SK-N-SH (cell line): ENCODE data around the gene ZNF236. TPM values are rescaled to one million over a fixed set of nuclear protein-coding genes. Genes with fewer than 3 reads are reported as not detected.
"Not testable (repeated sequence)": the region's sequence is repeated elsewhere in the genome, so short reads cannot be mapped to it uniquely, and the experiment has no call there.

Experiments
- CTCF ChIA-PET: fragments of 300-600, 350-600 bp; formaldehyde crosslinking; extraction: SDS; loops from one replicate; lab custom pipeline; 2021; lab: Yijun Ruan, JAX
- POLR2A ChIA-PET: fragments of 350-600 bp; sonication (Branson Sonifier 250); formaldehyde crosslinking; extraction: SDS; loops from one replicate; lab custom pipeline; 2020; ENCODE audit warnings: antibody characterized with exemption, inconsistent platforms; lab: Yijun Ruan, JAX
- DNase-seq: peaks from one replicate; pipeline ENCODE4 v3.0.0; 2012
- H2AFZ ChIP-seq: fragments of 200-600 bp; sonication (generic); 2 replicates; pipeline ENCODE4 v1.8.1; 2016; ENCODE audit warnings: antibody characterized with exemption, mild to moderate bottlenecking, low read depth
- H3F3A ChIP-seq: fragments of 200-600 bp; sonication (generic); replicated peaks from 2 replicates; pipeline ENCODE3; 2016; ENCODE audit warnings: antibody characterized with exemption, mild to moderate bottlenecking; ENCODE audit not compliant: insufficient read depth
- H3K27ac ChIP-seq, 2 experiments: fragments of 200-500 bp in 1 of 2; fragments of 200-600 bp in 1 of 2; sonication (Bioruptor generic) in 1 of 2; sonication (generic), shearing (Covaris generic) in 1 of 2; 2 replicates each; pipeline versions ENCODE4 v1.5.1 to v1.6.1; 2014 to 2016; ENCODE audit warnings: low read depth in 2 of 2, inconsistent platforms in 1 of 2, low read length in 1 of 2, mild to moderate bottlenecking in 1 of 2, mixed read lengths in 1 of 2
- H3K27me3 ChIP-seq: fragments of 200-600 bp; sonication (generic), shearing (Covaris generic); 2 replicates; pipeline ENCODE4 v1.6.1; 2016; ENCODE audit warnings: mixed run types; ENCODE audit not compliant: insufficient read depth
- H3K36me3 ChIP-seq, 2 experiments: fragments of 200-500 bp in 1 of 2; fragments of 200-600 bp in 1 of 2; sonication (Bioruptor generic) in 1 of 2; sonication (generic) in 1 of 2; replicated peaks in 1 of 2; 2 replicates each; pipeline versions ENCODE3 to v1.5.1; 2014 to 2016; ENCODE audit warnings: low read length in 1 of 2, mild to moderate bottlenecking in 1 of 2; ENCODE audit not compliant: insufficient read depth in 2 of 2, control insufficient read depth in 1 of 2
- H3K4me1 ChIP-seq, 2 experiments: fragments of 200-500 bp in 1 of 2; fragments of 200-600 bp in 1 of 2; sonication (Bioruptor generic) in 1 of 2; sonication (generic), shearing (Covaris generic) in 1 of 2; 2 replicates each; pipeline versions ENCODE4 v1.5.1 to v1.6.1; 2014 to 2016; ENCODE audit warnings: low read depth in 1 of 2, low read length in 1 of 2, mixed run types in 1 of 2; ENCODE audit not compliant: insufficient read depth in 2 of 2, control insufficient read depth in 1 of 2
- H3K4me2 ChIP-seq: fragments of 200-600 bp; sonication (generic), shearing (Covaris generic); 2 replicates; pipeline ENCODE4 v1.6.1; 2017; ENCODE audit warnings: mixed run types
- H3K4me3 ChIP-seq, 2 experiments: fragments of 200-500 bp in 1 of 2; fragments of 200-600 bp in 1 of 2; sonication (Bioruptor generic) in 1 of 2; sonication (generic), shearing (Covaris generic) in 1 of 2; 2 replicates each; pipeline versions ENCODE4 v1.5.1 to v1.8.1; 2014 to 2016; ENCODE audit warnings: low read depth in 2 of 2, inconsistent platforms in 1 of 2, low read length in 1 of 2, mild to moderate bottlenecking in 1 of 2, mixed read lengths in 1 of 2, moderate library complexity in 1 of 2
- H3K79me2 ChIP-seq: fragments of 200-600 bp; sonication (generic); 2 replicates; pipeline ENCODE4 v1.8.1; 2017; ENCODE audit warnings: mild to moderate bottlenecking; ENCODE audit not compliant: insufficient read depth
- H3K9ac ChIP-seq: fragments of 200-600 bp; sonication (generic); 2 replicates; pipeline ENCODE4 v1.6.1; 2017; ENCODE audit warnings: mixed run types
- H3K9me2 ChIP-seq: fragments of 200-600 bp; sonication (generic); 2 replicates; pipeline ENCODE4 v1.6.1; 2017; ENCODE audit warnings: mixed run types
- H3K9me3 ChIP-seq: fragments of 200-600 bp; sonication (generic); 2 replicates; pipeline ENCODE4 v1.6.1; 2017; ENCODE audit warnings: mixed run types, mild to moderate bottlenecking, moderate library complexity
- H4K20me1 ChIP-seq: fragments of 200-600 bp; sonication (generic); 2 replicates; pipeline ENCODE4 v1.6.1; 2017; ENCODE audit warnings: mild to moderate bottlenecking, mixed run types; ENCODE audit not compliant: insufficient read depth
- ELF1 ChIP-seq: IDR thresholded peaks from 2 replicates; pipeline ENCODE4 v1.4.0; 2012
- EZH2phosphoT487 ChIP-seq: fragments of 200-600 bp; sonication (generic); IDR thresholded peaks from 2 replicates; pipeline ENCODE4 v1.6.1; 2017; ENCODE audit warnings: low read depth, mixed run types, mild to moderate bottlenecking, antibody characterized with exemption, moderate library complexity, borderline replicate concordance
- MXI1 ChIP-seq: IDR thresholded peaks from 2 replicates; pipeline ENCODE4 v1.6.1; 2012; ENCODE audit warnings: mild to moderate bottlenecking, low read depth, low read length, improper control_type of control experiment
- NFIC ChIP-seq: IDR thresholded peaks from 2 replicates; pipeline ENCODE4 v1.4.0; 2012; ENCODE audit warnings: borderline replicate concordance
- POLR2AphosphoS5 ChIP-seq: IDR thresholded peaks from 2 replicates; pipeline ENCODE4 v1.6.1; 2012; ENCODE audit warnings: low read depth, low read length
- RAD21 ChIP-seq: IDR thresholded peaks from 2 replicates; pipeline ENCODE4 v1.6.1; 2012; ENCODE audit warnings: mild to moderate bottlenecking, low read length
- RCOR1 ChIP-seq: fragments of 150-350 bp; IDR thresholded peaks from 2 replicates; pipeline ENCODE4 v1.6.1; 2017; ENCODE audit warnings: antibody characterized with exemption, low read length
- RXRA ChIP-seq: IDR thresholded peaks from 2 replicates; pipeline ENCODE4 v1.4.0; 2012; ENCODE audit warnings: low read depth, mild to moderate bottlenecking, borderline replicate concordance
- SIN3A ChIP-seq: IDR thresholded peaks from 2 replicates; pipeline ENCODE4 v1.6.1; 2012; ENCODE audit warnings: low read depth, mild to moderate bottlenecking, low read length, moderate library complexity, borderline replicate concordance
- TAF1 ChIP-seq: IDR thresholded peaks from 2 replicates; pipeline ENCODE4 v1.6.1; 2012; ENCODE audit warnings: low read depth, mild to moderate bottlenecking, low read length, moderate library complexity, borderline replicate concordance
- WGBS: methylation state at CpG from one replicate; pipeline ENCODE4 v1.1.6; 2017; ENCODE audit warnings: low lambda C conversion rate; 5-methylcytosine and 5-hydroxymethylcytosine counted together
- polyA plus RNA-seq, 3 experiments: library from polyadenylated mRNA; depleted of rRNA; stranded (reverse); fragments of >200 nt; gene quantifications; 2 replicates each; pipeline ENCODE4 v1.2.3, GENCODE V29; 2012
- TF ChIP-seq, protein P1 (sequence below): IDR thresholded peaks from 2 replicates; pipeline ENCODE4 v1.4.0; 2012; ENCODE audit warnings: low read depth, borderline replicate concordance

ZNF236 gene
- polyA plus RNA-seq, 1 of the 3 experiments (the other 2 are of a cell fraction): 4.2 TPM

- no peak overlapping the region for H3K27ac ChIP-seq
- no peak overlapping the region for H3K4me2 ChIP-seq
- WGBS: 91% methylated on average over 2 of the region's 2 CpGs
- H4K20me1 ChIP-seq: no peaks in the 10 kb centered on the region
- peaks cover 5% of the 10 kb centered on the region for H3F3A ChIP-seq
- H3K9ac ChIP-seq: no peak overlapping the region
- H3K36me3 ChIP-seq: peaks cover 22 to 23% of the 10 kb centered on the region in 2 experiments
- ChIA-PET CTCF (interaction anchor here (1.2 to 2.8 kb wide), 2 partner anchors 11 to 19 kb away, joined by 3 to 10 read pairs; no protein-coding TSS in a partner anchor), POLR2A (no interaction called here)
- no peaks in the 10 kb centered on the region for H3K9me3 ChIP-seq
- no peak for TF ChIP-seq POLR2AphosphoS5
- no peak for TF ChIP-seq RAD21
- TF ChIP-seq ELF1: no peak
- TF ChIP-seq RCOR1: no peak
- TF ChIP-seq TAF1: no peak
- TF ChIP-seq, protein P1, sequence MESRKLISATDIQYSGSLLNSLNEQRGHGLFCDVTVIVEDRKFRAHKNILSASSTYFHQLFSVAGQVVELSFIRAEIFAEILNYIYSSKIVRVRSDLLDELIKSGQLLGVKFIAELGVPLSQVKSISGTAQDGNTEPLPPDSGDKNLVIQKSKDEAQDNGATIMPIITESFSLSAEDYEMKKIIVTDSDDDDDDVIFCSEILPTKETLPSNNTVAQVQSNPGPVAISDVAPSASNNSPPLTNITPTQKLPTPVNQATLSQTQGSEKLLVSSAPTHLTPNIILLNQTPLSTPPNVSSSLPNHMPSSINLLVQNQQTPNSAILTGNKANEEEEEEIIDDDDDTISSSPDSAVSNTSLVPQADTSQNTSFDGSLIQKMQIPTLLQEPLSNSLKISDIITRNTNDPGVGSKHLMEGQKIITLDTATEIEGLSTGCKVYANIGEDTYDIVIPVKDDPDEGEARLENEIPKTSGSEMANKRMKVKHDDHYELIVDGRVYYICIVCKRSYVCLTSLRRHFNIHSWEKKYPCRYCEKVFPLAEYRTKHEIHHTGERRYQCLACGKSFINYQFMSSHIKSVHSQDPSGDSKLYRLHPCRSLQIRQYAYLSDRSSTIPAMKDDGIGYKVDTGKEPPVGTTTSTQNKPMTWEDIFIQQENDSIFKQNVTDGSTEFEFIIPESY: no peak
- TF ChIP-seq MXI1: no peak
- TF ChIP-seq NFIC: no peak
- TF ChIP-seq EZH2phosphoT487: no peak
- no peak for TF ChIP-seq SIN3A
- no peak for TF ChIP-seq RXRA
- no peak overlapping the region for H3K4me3 ChIP-seq
- H3K27me3 ChIP-seq: no peaks in the 10 kb centered on the region
- no peak overlapping the region for H2AFZ ChIP-seq
- H3K79me2 ChIP-seq: no peaks in the 10 kb centered on the region
- H3K4me1 ChIP-seq: peaks cover 0 to 7% of the 10 kb centered on the region in 2 experiments; a peak in 1 of 4 replicates
- DNase-seq: no peak
- no peaks in the 10 kb centered on the region for H3K9me2 ChIP-seq
These were observed 141.6 kb downstream of the ZNF236 start for GRCh38 chr18:76963936-76964335.

- H3K4me2 ChIP-seq, H3K27ac ChIP-seq, DNase-seq, H3K4me3 ChIP-seq, H3K9ac ChIP-seq, H3K9me3 ChIP-seq, H4K20me1 ChIP-seq, H3K4me1 ChIP-seq, H3K9me2 ChIP-seq, H2AFZ ChIP-seq, POLR2A ChIA-PET, H3F3A ChIP-seq, H3K79me2 ChIP-seq, H3K27me3 ChIP-seq: not testable (repeated sequence)
- CTCF ChIA-PET: interaction anchor here (0.6 to 1.3 kb wide), 6 partner anchors 12 to 162 kb away, joined by 3 to 4 read pairs (median 3); no protein-coding TSS in a partner anchor
- 92% methylated on average over 9 of the region's 11 CpGs for WGBS
- H3K36me3 ChIP-seq: peaks cover 15 to 32% of the 10 kb centered on the region in 2 experiments
These were observed 143.3 kb downstream of the ZNF236 start for GRCh38 chr18:76965555-76966151.

GRCh38 chr18:76967299-76967698, 144.9 kb downstream of the ZNF236 start:
- not testable (repeated sequence) for H3K4me1 ChIP-seq
- CTCF ChIA-PET: interaction anchor here (5.3 kb wide), 1 partner anchor 16 kb away, joined by 35 read pairs; no protein-coding TSS in a partner anchor

More at GRCh38 chr18:76967299-76967698, 144.9 kb downstream of the ZNF236 start:
- H3K79me2 ChIP-seq, H3K9me3 ChIP-seq, H4K20me1 ChIP-seq, H3K4me2 ChIP-seq, H3K9ac ChIP-seq, DNase-seq, H3K4me3 ChIP-seq, H3F3A ChIP-seq, H3K27ac ChIP-seq, POLR2A ChIA-PET, H3K9me2 ChIP-seq, H2AFZ ChIP-seq, H3K27me3 ChIP-seq: not testable (repeated sequence)
- peaks cover 13 to 19% of the 10 kb centered on the region in 2 experiments for H3K36me3 ChIP-seq
